ENCODE results near the gene ACVR1B.

Gene ACVR1B

GRCh38 chr12:52026263-52026662 is 74.8 kb downstream of the ACVR1B start:
- DNase-seq: no peak

- no peak for DNase-seq
These were observed 75.8 kb downstream of the ACVR1B start for GRCh38 chr12:52027085-52027843.

DNA sequence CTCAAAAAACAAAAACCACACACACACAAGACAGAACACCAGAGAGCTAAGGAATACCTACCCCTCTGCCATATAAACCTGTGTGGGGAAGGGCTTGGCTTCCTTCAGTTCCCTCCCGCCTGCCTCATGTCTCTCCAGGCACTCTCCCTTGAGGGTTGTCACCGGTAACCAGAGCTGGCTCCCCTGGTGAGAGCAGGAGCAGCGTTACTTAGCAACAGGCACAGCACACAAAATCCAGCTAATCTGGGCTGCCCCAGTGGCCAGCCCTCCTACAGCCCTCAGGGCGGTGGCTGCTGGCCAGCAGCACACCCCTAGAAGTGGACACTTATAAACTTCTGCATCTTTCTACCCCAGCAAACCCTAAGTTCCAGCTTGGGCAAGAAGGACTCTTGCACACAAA is 78.2 kb downstream of the ACVR1B start:
- no peak for DNase-seq

- DNase-seq: peak; percentile 10
These were observed 80.9 kb downstream of the ACVR1B start for GRCh38 chr12:52032446-52032803.

DNA sequence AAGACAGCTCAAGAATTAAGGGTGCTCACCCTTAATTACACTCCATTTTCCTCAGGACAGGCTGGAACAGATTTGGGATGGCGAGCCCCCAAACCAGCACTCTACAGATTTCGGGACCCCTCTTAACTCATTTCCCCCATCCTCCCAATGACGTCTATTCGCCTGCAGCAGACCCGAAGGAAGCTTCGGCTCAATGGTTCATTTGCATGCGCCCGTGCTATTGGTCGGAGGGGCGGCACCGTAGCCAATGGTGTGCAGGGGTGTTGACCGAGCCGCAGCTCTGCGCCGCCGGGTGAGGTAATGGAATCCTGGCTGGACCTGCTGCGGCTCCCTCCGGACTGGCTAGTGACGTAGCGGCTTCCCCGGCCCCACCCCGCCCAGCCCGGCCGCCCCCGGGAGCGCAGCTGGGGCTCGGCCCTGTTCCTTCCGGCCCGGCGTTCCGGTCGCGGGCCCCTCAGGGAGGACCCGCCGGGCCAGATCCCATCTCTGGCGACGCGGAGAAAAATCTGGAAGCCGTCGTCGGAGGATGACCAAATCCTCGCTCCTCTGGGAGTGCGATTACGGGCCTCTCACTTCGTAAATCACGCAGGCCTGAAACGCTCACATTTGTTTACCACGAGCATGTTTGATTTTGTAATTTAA is 81.4 kb downstream of the ACVR1B start:
- peak; percentile 94 for DNase-seq

GRCh38 chr12:52033446-52034140 is 82.1 kb downstream of the ACVR1B start:
- no peak for DNase-seq

DNA sequence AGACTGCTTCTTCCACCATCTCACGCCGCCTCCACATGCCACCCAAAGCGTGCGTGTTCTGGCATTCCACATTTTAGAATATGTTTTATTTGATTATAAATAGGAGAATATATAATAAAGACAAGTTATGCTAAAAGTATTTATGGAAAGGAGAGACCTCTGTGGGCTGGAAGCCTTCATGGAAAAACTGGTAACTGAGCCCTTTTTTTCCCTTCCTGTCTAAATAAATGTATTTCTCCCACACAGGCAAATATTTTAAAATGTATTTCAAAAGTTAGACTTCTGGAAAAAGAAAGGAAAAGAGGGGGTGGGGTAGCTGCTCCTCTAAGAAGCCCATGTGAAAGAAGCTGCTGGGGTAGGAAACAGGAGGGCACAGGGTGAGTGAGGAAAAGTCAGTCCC is 83.7 kb downstream of the ACVR1B start:
- no peak for DNase-seq

- DNase-seq: no peak
These were observed 84.4 kb downstream of the ACVR1B start for GRCh38 chr12:52035926-52036325.

- DNase-seq: no peak
These were observed 85.2 kb downstream of the ACVR1B start for GRCh38 chr12:52036587-52037171.

GRCh38 chr12:52037248-52037861 is 85.9 kb downstream of the ACVR1B start:
- DNase-seq: no peak

GRCh38 chr12:52038447-52038846 is 86.9 kb downstream of the ACVR1B start:
- DNase-seq: no peak

DNA sequence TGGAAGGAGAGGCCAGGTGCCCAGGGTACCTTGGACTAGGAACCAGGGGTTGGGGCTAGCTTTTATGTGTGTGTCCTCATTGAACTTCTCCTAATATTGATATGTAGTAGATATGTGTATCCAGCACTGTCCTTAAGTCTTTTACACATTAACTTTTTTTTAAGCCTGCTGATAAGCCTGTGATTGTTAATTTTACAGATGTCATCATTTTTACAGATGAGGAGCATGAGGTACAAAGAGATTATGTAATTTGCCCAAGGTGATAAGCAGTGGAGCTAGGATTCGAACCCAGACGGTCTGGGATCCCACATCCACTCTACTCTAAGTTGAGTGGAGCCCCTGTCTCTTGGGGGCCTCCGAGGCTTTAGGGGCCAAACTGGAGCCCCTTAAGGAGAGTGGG is 89.5 kb downstream of the ACVR1B start:
- no peak for DNase-seq

GRCh38 chr12:52041695-52042123 is 90.2 kb downstream of the ACVR1B start:
- DNase-seq: no peak

- no peak for DNase-seq
These were observed 91.3 kb downstream of the ACVR1B start for GRCh38 chr12:52042706-52043385.

GRCh38 chr12:52043386-52044212 is 92.1 kb downstream of the ACVR1B start:
- DNase-seq: no peak

DNA sequence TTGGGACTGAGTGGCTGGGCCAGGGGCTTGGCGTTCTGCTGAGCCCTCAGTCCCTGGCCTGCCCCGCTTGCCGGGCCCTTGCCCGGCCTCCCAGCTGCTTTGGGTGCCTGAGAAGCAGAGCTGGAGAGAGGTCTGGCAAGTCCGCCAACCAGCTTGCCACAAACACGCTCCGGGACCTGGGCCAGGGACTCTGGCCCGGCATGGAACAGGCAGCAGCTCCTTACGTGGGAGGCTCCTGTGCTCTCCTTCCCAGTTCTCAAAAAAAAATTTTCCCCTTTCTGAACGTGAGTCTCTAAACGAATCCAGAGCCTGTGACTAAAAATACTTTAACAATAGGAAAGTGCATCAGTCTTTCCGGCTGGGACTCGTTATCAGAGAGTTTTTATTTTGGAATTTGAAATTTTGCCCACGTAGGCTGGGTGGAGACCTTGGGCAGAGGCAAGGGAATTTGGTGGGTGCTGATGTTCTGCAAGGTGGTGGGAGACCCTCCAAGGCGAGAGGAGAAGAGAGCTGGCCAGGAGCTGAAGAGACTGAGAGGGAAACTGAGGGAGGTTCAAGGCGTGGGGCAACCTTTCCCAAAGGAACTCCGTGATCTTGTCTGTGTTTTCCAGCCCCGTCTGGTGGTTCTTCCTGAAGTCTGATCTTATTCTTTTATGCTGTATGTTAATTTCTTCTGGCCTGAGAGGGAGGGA is 92.9 kb downstream of the ACVR1B start:
- peak; percentile 65 for DNase-seq

GRCh38 chr12:52045794-52046199 is 94.3 kb downstream of the ACVR1B start:
- no peak for DNase-seq

Data from NCI-H446 treated with DMSO at 0.1 percent for 48 hours (cell line).